KBM-7 (cell line): Measurements from ENCODE around the gene PLD2.
"Not testable (repeated sequence)": the region's sequence is repeated elsewhere in the genome, so short reads cannot be mapped to it uniquely, and the experiment has no call there.

Source experiments
- DNase-seq: peaks from one replicate; pipeline ENCODE4 v3.0.0-alpha.2; 2015
- in situ Hi-C: fragments of 300-500 bp; cut with MboI; formaldehyde crosslinking; loops from 2 replicates; pipeline ENCODE4 v1.14.3; 2020; ENCODE audit warnings: low sequenced_read_pairs, low pct_unique_long_range_greater_than_20kb, mixed read lengths

PLD2 gene

GRCh38 chr17:4852567-4853207, 45.7 kb downstream of the PLD2 start:
- no peak for DNase-seq
- in situ Hi-C loops = no loop called here

- no peak for DNase-seq
- in situ Hi-C loops = no loop called here
Observed at GRCh38 chr17:4853208-4853671, 46.3 kb downstream of the PLD2 start.

DNA sequence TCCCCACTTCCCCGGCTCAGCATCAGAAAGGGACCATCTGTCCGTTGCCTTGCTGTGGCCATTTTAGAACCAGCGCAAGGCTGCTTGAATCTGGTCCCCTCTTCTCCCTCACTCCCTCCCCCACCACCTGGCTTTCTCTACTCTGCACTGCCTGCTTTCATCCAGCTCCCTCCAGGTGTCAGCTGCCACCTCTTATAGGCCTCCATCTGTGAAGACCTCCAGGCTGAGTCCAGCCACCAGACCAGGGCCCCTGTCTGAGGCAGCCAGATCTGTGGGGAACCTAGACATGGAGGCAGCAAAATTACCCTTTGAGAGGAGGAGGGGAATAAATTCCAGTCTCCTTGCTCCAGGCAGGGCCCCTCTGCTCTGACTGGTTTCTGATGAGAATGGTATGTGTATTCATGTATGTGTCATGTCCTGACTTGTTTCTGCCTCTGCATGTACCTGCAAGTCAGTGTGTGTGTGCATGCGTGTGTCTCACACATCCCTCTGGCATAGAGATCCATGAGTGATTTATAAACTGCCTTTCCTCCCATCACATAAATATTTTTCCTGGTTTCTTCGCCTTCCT, 47.2 kb downstream of the PLD2 start:
- no peak for DNase-seq
- in situ Hi-C loops = no loop called here

GRCh38 chr17:4856271-4856936, 49.5 kb downstream of the PLD2 start:
- in situ Hi-C loops = no loop called here
- DNase-seq = no peak

GRCh38 chr17:4856937-4857314, 50.0 kb downstream of the PLD2 start:
- DNase-seq = no peak
- in situ Hi-C loops = no loop called here

DNA sequence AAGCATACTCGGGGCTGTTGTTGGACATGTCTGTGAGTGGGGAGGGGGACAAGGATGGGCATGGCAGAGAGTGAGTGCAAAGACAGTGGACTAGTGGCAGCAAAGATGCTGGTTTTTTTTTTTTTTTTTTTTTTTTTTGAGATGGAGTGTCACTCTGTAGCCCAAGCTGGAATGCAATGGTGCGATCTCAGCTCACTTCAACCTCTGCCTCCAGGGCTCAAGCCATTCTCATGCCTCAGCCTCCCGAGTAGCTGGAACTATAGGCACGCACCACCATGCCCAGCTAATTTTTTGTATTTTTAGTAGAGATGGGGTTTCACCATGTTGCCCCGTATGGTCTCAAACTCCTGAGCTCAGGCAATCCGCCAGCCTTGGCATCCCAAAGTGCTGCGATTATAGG, 50.4 kb downstream of the PLD2 start:
- DNase-seq, in situ Hi-C loops: not testable (repeated sequence)

GRCh38 chr17:4858068-4858881, 51.3 kb downstream of the PLD2 start:
- DNase-seq = no peak
- in situ Hi-C loops = no loop called here

DNA sequence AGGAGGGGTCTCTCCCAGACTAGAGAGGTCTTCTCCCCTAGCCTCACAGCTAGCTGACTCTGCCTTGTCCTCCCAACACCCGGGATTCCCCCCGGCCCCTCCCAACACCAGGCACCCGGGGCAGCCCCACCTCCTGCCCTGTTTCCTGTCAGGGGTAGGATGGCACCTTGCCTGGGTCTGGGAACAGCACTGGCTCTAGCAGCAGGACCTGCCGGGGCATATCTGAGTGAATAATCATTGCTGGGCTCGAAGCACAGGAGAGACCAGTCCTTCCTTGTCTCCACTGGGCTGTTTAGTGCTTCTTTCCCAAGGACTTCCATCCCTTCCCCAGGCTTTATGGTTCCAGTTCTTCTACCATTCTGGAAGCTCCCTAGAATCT, 51.9 kb downstream of the PLD2 start:
- in situ Hi-C loops = no loop called here

DNA sequence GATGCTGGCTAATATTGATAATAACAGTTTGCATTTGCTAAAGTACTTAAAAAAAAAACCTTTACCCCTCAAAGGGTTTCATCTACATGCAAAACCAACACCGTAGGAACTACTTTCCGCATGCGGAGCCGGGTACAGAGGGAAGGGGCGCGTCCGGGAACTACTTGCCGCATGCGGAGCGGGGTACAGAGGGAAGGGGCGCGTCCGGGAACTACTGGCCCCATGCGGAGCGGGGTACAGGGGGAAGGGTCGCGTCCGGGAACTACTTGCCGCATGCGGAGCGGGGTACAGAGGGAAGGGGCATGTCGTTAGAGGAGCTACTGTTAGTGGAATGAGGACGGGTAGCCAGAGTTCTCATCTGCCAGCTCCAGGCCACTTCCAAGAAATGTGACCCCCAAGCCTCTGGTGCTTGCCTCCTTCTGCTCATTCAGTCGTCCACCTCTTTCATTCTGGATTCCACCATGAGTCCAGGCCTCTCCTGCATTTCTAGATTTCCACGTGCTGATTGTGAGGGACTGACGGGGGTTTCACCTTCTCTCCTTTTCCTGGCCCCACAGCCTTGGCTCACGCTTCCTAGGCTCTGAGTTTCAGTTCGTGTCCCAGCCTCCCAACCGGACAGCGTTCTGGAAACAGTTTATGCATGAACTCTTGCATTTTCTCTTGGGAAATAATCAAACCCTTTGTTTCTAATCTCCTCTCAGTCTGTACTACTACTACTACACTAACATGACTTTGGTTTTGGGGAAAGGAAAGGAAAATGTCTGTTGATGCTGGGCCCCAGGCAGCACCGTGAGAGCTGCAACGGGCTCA, 53.1 kb downstream of the PLD2 start:
- in situ Hi-C loops = no loop called here

More for the DNA sequence above, 51.9 kb downstream of the PLD2 start:
- DNase-seq = no peak

GRCh38 chr17:4860651-4861050, 53.7 kb downstream of the PLD2 start:
- DNase-seq = no peak
- in situ Hi-C loops = no loop called here

More for the DNA sequence above, 53.1 kb downstream of the PLD2 start:
- no peak for DNase-seq

DNA sequence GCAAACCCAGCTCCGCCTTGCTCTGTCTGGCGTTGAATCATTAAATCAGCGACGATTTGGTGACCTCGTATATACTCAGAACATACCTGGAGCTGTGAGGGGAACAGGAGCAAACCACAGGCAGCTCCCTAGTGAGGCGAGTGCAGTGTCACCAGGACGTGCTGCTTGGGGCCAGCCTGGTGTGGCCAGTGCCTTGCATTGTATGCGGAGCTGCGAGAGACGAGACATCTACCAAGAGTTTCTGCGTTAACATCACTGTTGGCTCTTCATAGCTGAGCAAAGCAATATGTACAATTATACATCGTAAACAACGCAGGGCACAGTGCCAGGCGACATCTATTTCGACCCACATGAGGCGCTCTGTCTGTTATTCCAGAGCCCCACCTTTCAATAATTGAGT, 54.1 kb downstream of the PLD2 start:
- in situ Hi-C loops = no loop called here
- no peak for DNase-seq

- no peak for DNase-seq
- in situ Hi-C loops = no loop called here
Observed at GRCh38 chr17:4862720-4863119, 55.8 kb downstream of the PLD2 start.

GRCh38 chr17:4863321-4863720, 56.4 kb downstream of the PLD2 start:
- in situ Hi-C loops = no loop called here
- no peak for DNase-seq

DNA sequence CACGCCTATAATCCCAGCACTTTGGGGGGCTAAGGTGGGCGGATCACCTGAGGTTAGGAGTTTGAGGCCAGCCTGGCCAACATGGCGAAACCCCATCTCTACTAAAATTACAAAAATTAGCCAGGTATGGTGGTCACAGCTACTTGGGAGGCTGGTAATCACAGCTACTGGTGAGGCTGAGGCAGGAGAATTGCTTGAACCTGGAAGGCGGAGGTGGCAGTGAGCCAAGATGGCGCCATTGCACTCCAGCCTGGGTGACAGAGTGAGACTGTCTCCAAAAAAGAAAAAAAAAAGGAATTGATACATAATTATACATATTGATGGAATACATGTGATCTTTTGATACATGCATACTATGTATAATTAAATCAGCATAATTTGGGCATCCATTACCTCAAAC, 60.6 kb downstream of the PLD2 start:
- in situ Hi-C loops, DNase-seq: not testable (repeated sequence)

DNA sequence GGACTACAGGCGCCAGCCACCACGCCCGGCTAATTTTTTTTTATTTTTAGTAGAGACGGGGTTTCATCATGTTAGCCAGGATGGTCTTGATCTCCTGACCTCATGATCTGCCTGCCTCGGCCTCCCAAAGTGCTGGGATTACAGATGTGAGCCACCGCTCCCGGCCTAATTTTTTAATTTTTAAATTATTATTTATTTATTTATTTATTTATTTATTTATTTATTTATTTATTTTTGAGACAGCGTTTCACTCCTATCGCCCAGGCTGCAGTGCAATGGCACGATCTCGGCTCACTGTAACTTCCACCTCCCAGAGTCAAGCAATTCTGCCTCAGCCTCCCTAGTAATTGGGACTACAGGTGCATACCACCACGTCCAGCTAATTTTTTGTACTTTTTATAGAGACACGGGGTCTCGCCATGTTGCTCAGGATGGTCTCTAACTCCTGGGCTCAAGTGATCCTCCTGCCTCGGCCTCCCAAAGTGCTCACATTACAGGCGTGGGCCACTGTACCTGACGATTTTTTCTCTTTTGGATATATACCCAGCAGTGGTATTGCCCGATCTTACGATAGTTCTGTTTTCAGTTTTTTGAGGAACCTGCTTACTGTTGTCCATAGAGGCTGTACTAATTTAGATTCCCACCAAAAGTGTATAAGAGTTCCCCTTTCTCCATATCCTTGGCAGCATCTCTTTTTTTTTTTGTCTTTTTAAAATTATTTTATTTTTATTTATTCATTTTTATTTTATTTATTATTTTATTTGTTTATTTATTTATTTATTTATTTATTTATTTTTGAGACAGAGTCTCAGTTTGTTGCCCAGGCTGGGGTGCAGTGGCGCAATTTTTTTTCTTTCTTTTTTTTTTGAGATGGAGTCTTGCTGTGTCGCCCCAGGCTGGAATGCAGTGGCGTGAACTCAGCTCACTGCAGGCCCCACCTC, 62.4 kb downstream of the PLD2 start:
- DNase-seq, in situ Hi-C loops: not testable (repeated sequence)

DNA sequence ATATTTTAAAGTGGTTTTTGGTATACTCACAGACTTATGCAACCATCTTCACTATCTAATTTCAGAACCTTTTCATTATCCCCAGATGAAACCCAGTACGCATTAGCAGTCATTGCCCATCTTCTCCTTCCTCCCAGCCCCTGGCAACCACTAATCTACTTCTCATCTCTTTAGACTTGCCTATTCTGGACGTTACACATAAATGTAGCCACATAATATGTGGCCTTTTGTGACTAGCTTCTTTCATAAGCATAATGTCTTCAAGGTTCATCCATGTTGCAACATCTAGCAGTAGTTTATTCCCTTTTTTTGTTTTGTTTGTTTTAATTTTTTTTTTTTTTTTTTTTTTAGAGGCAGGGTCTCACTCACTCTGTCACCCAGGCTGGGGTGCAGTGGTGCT, 63.9 kb downstream of the PLD2 start:
- in situ Hi-C loops = no loop called here
- DNase-seq = no peak

DNA sequence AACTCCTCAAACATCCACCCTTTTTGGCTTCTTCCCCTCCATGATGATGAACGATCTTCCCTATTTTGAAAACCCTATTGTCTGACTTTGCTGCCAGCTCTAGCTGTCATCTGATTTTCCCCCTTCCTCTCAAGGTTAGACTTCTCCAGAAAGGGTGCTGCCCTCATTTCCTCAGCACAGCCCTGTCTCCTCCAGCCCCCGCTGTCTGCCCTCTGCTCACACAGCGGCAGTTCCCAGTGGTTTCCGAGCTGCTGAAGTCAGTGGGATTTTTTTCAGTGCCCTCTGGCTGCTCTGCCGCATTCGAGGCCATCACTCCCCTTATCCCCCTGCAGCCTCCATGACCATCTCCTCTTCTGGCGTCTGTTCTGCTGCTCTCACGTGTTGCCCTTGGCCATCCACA, 65.8 kb downstream of the PLD2 start:
- in situ Hi-C loops = no loop called here

More for the DNA sequence above, 65.8 kb downstream of the PLD2 start:
- no peak for DNase-seq
